WTC11 (cell line): Measurements from ENCODE around the gene TGFBR2. TPM values are rescaled to one million over a fixed set of nuclear protein-coding genes. Genes with fewer than 3 reads are reported as not detected.

ENCODE experiments used
- ATAC-seq: fragments of 200-7000 bp; cut with Tn5 transposase; 2 replicates; pipeline ENCODE4 v1.10.0; 2021; ENCODE audit warnings: mild to moderate bottlenecking, moderate library complexity
- CTCF ChIA-PET: fragments of 300-600 bp; sonication (Branson Sonifier 250); formaldehyde crosslinking; loops from one replicate; lab custom pipeline; 2021; ENCODE audit warnings: antibody characterized with exemption; lab: Charles Lee
- POLR2A ChIA-PET: fragments of 350-600 bp; sonication (Branson Sonifier 250); formaldehyde crosslinking; loops from one replicate; lab custom pipeline; 2021; ENCODE audit warnings: antibody characterized with exemption; lab: Charles Lee
- DNase-seq: peaks from one replicate; pipeline ENCODE4 v3.0.0; 2021; ENCODE audit warnings: low spot score
- H3K27ac Mint-ChIP-seq: 2 replicates; pipeline ENCODE4 v1.8.0; 2021; ENCODE audit warnings: mixed read lengths
- H3K27me3 Mint-ChIP-seq: 2 replicates; pipeline ENCODE4 v1.8.0; 2021; ENCODE audit warnings: low read depth, mild to moderate bottlenecking, moderate library complexity, mixed read lengths
- H3K36me3 Mint-ChIP-seq: 2 replicates; pipeline ENCODE4 v1.8.0; 2021; ENCODE audit warnings: mixed read lengths
- H3K4me1 Mint-ChIP-seq: 2 replicates; pipeline ENCODE4 v1.8.0; 2022; ENCODE audit warnings: mixed read lengths
- H3K4me3 Mint-ChIP-seq: 2 replicates; pipeline ENCODE4 v1.8.0; 2021; ENCODE audit warnings: mild to moderate bottlenecking, moderate library complexity, mixed read lengths
- H3K9me3 Mint-ChIP-seq: 2 replicates; pipeline ENCODE4 v1.8.0; 2021; ENCODE audit warnings: mixed read lengths
- ATF1 ChIP-seq: sonication (generic); formaldehyde crosslinking; IDR thresholded peaks from 2 replicates; pipeline ENCODE4 v1.8.1; 2023; ENCODE audit warnings: mild to moderate bottlenecking, moderate library complexity, missing genetic modification reagents
- CREB1 ChIP-seq: sonication (generic); formaldehyde crosslinking; IDR thresholded peaks from 2 replicates; pipeline ENCODE4 v1.8.0; 2023; ENCODE audit warnings: mild to moderate bottlenecking, missing genetic modification reagents
- FOXP1 ChIP-seq: sonication (generic); formaldehyde crosslinking; IDR thresholded peaks from 2 replicates; pipeline ENCODE4 v1.8.0; 2022; ENCODE audit warnings: missing genetic modification reagents, mild to moderate bottlenecking, moderate library complexity, borderline replicate concordance
- GABPB1 ChIP-seq: sonication (generic); formaldehyde crosslinking; IDR thresholded peaks from 2 replicates; pipeline ENCODE4 v1.8.1; 2023; ENCODE audit warnings: mild to moderate bottlenecking, missing genetic modification reagents
- HMGA2 ChIP-seq: fragments of 250-450 bp; sonication (Bioruptor Pico); IDR thresholded peaks from 2 replicates; pipeline ENCODE4 v1.4.0; 2021; ENCODE audit warnings: mild to moderate bottlenecking, moderate library complexity
- KAT7 ChIP-seq: sonication (generic); formaldehyde crosslinking; IDR thresholded peaks from 2 replicates; pipeline ENCODE4 v1.8.1; 2023; ENCODE audit warnings: missing genetic modification reagents, mild to moderate bottlenecking, borderline replicate concordance
- MXD4 ChIP-seq: fragments of 250-450 bp; sonication (Bioruptor Pico); IDR thresholded peaks from 2 replicates; pipeline ENCODE4 v1.8.0; 2021; ENCODE audit warnings: mild to moderate bottlenecking, moderate library complexity, borderline replicate concordance
- NFYB ChIP-seq: sonication (generic); formaldehyde crosslinking; conservative IDR thresholded peaks from 2 replicates; pipeline ENCODE4 v1.8.0; 2022; ENCODE audit warnings: low read depth, missing genetic modification reagents
- OVOL2 ChIP-seq: fragments of 250-450 bp; sonication (Bioruptor Pico); IDR thresholded peaks from 2 replicates; pipeline ENCODE4 v1.9.0; 2021; ENCODE audit warnings: mild to moderate bottlenecking, borderline replicate concordance
- SOX15 ChIP-seq: fragments of 250-450 bp; sonication (Bioruptor Pico); IDR thresholded peaks from 2 replicates; pipeline ENCODE4 v1.9.0; 2021; ENCODE audit warnings: mild to moderate bottlenecking
- TCF7 ChIP-seq: sonication (generic); formaldehyde crosslinking; IDR thresholded peaks from 2 replicates; pipeline ENCODE4 v1.8.0; 2022; ENCODE audit warnings: mild to moderate bottlenecking, low read depth, missing genetic modification reagents, moderate library complexity
- TEAD1 ChIP-seq: sonication (generic); formaldehyde crosslinking; IDR thresholded peaks from 2 replicates; pipeline ENCODE4 v1.8.0; 2022; ENCODE audit warnings: mild to moderate bottlenecking, missing genetic modification reagents
- ZBTB21 ChIP-seq: sonication (generic); formaldehyde crosslinking; IDR thresholded peaks from 2 replicates; pipeline ENCODE4 v1.8.1; 2023; ENCODE audit warnings: mild to moderate bottlenecking, missing genetic modification reagents, borderline replicate concordance
- ZNF263 ChIP-seq: sonication (generic); formaldehyde crosslinking; IDR thresholded peaks from 2 replicates; pipeline ENCODE4 v1.8.1; 2022; ENCODE audit warnings: low read depth, mild to moderate bottlenecking, moderate library complexity, missing genetic modification reagents
- ZNF396 ChIP-seq: fragments of 250-450 bp; sonication (Bioruptor Pico); IDR thresholded peaks from 2 replicates; pipeline ENCODE4 v1.8.0; 2021; ENCODE audit warnings: mild to moderate bottlenecking, moderate library complexity, borderline replicate concordance
- ZNF416 ChIP-seq: fragments of 250-450 bp; sonication (Bioruptor Pico); IDR thresholded peaks from 2 replicates; pipeline ENCODE4 v1.9.0; 2021; ENCODE audit warnings: mild to moderate bottlenecking, inconsistent platforms
- ZNF671 ChIP-seq: fragments of 250-450 bp; sonication (Bioruptor Pico); IDR thresholded peaks from 2 replicates; pipeline ENCODE4 v1.8.0; 2021; ENCODE audit warnings: mild to moderate bottlenecking
- total RNA-seq: library from RNA; stranded (reverse); gene quantifications from 3 replicates; pipeline ENCODE4 v1.2.3, GENCODE V29; 2021
- TF ChIP-seq, protein P1 (sequence below): sonication (generic); formaldehyde crosslinking; IDR thresholded peaks from 2 replicates; pipeline ENCODE4 v1.8.1; 2022; ENCODE audit warnings: mild to moderate bottlenecking, moderate library complexity, missing genetic modification reagents
- TF ChIP-seq, protein P2 (sequence below): sonication (generic); formaldehyde crosslinking; IDR thresholded peaks from 2 replicates; pipeline ENCODE4 v1.8.1; 2022; ENCODE audit warnings: mild to moderate bottlenecking, missing genetic modification reagents, moderate library complexity, borderline replicate concordance
- TF ChIP-seq, protein P3 (sequence below): fragments of 250-450 bp; sonication (Bioruptor Pico); IDR thresholded peaks from 2 replicates; pipeline ENCODE4 v1.8.0; 2021; ENCODE audit warnings: mild to moderate bottlenecking
- TF ChIP-seq, protein P4 (sequence below): fragments of 250-450 bp; sonication (Bioruptor Pico); IDR thresholded peaks from 2 replicates; pipeline ENCODE4 v1.9.0; 2021; ENCODE audit warnings: mild to moderate bottlenecking, borderline replicate concordance
- TF ChIP-seq, protein P5 (sequence below): sonication (generic); formaldehyde crosslinking; IDR thresholded peaks from 2 replicates; pipeline ENCODE4 v1.8.0; 2023; ENCODE audit warnings: missing genetic modification reagents
- TF ChIP-seq, protein P6 (sequence below): sonication (generic); formaldehyde crosslinking; IDR thresholded peaks from 2 replicates; pipeline ENCODE4 v1.8.0; 2022; ENCODE audit warnings: mild to moderate bottlenecking, missing genetic modification reagents
- TF ChIP-seq, protein P7 (sequence below): sonication (generic); formaldehyde crosslinking; IDR thresholded peaks from 2 replicates; pipeline ENCODE4 v1.8.1; 2023; ENCODE audit warnings: mild to moderate bottlenecking, missing genetic modification reagents

Gene TGFBR2
- total RNA-seq, 1 experiment from 2014 or later: 9.6 TPM

DNA sequence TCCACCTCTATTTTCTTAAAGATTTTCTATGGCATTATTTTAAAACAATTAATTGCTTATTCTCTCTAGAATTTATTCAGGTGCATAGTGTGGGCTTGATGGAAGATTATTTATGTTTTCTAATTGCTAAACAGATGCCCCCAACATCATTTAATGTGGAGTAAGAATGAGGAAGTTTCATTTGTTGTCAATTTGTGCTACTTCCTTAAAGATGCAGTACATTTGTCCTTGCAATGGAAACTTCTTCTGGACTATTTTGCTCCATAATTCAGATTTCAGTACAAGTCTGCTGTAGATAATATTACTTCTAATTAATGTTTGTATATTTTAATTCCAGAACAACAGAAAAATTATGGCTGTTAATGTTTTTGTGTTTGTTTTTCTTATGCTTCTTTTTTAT, 104.8 kb downstream of the TGFBR2 start:
- peaks cover 5% of the 10 kb centered on the region; the same call in 1 of the 2 replicates for H3K27me3 Mint-ChIP-seq
- no peak for TF ChIP-seq MXD4 (CRISPR knock-in tag)
- TF ChIP-seq, protein P1, sequence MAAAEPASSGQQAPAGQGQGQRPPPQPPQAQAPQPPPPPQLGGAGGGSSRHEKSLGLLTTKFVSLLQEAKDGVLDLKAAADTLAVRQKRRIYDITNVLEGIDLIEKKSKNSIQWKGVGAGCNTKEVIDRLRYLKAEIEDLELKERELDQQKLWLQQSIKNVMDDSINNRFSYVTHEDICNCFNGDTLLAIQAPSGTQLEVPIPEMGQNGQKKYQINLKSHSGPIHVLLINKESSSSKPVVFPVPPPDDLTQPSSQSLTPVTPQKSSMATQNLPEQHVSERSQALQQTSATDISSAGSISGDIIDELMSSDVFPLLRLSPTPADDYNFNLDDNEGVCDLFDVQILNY (CRISPR knock-in tag): no peak
- no peak for TF ChIP-seq ZNF671 (CRISPR knock-in tag)
- H3K9me3 Mint-ChIP-seq: peaks cover 21% of the 10 kb centered on the region
- CTCF ChIA-PET: no interaction called here
- no peak overlapping the region for H3K27ac Mint-ChIP-seq
- peaks cover 6% of the 10 kb centered on the region for H3K4me1 Mint-ChIP-seq
- DNase-seq (no peak), ATAC-seq (no peak)
- no peak overlapping the region for H3K4me3 Mint-ChIP-seq
- POLR2A ChIA-PET: no interaction called here
- peaks cover 13% of the 10 kb centered on the region for H3K36me3 Mint-ChIP-seq

DNA sequence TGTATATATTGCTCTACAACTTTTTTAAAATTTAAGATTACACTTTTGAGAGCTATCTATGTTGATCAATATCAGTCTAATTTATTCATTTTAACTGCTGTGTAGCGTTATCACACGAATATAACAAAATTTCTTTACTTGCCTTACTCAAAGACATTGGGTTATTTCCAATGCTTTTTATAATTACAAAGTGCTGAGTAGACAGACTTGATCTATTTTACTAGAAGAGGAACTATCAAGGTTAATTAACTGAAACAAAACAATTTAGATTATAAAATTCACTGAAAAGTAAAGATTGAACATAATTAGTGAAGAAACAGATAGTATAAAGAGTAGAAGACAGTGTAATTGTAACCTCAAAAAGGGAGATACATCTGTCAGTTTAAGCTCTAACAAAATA, 105.5 kb downstream of the TGFBR2 start:
- H3K4me3 Mint-ChIP-seq: no peak overlapping the region
- TF ChIP-seq HMGA2 (CRISPR knock-in tag): no peak
- no peak for TF ChIP-seq CREB1 (CRISPR knock-in tag)
- TF ChIP-seq, protein P2, sequence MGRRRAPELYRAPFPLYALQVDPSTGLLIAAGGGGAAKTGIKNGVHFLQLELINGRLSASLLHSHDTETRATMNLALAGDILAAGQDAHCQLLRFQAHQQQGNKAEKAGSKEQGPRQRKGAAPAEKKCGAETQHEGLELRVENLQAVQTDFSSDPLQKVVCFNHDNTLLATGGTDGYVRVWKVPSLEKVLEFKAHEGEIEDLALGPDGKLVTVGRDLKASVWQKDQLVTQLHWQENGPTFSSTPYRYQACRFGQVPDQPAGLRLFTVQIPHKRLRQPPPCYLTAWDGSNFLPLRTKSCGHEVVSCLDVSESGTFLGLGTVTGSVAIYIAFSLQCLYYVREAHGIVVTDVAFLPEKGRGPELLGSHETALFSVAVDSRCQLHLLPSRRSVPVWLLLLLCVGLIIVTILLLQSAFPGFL (CRISPR knock-in tag): no peak
- TF ChIP-seq, protein P3, sequence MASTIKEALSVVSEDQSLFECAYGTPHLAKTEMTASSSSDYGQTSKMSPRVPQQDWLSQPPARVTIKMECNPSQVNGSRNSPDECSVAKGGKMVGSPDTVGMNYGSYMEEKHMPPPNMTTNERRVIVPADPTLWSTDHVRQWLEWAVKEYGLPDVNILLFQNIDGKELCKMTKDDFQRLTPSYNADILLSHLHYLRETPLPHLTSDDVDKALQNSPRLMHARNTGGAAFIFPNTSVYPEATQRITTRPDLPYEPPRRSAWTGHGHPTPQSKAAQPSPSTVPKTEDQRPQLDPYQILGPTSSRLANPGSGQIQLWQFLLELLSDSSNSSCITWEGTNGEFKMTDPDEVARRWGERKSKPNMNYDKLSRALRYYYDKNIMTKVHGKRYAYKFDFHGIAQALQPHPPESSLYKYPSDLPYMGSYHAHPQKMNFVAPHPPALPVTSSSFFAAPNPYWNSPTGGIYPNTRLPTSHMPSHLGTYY (CRISPR knock-in tag): no peak
- TF ChIP-seq TEAD1: no peak

DNA sequence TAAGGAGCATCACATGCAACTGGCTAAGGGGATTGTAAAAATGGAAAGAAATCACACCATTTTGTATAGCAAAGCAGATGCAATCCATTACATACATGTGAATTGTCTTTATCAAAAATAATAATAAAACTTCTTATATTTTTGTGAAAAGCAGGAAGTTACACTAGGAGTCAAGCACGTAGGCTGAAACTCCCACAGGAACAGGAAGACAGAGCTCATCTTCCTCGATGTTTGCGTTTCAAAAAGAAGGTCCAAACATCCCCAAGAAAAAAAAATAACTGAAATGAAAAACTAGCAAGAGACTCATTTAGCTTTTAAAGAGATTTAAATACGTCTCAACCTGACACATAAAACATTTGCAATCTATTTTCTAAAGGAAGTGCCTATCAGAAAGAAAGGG, 106.6 kb downstream of the TGFBR2 start:
- DNase-seq: no peak
- CTCF ChIA-PET: no interaction called here
- POLR2A ChIA-PET: no interaction called here
- H3K4me1 Mint-ChIP-seq: peaks cover 6% of the 10 kb centered on the region
- H3K36me3 Mint-ChIP-seq: no peaks in the 10 kb centered on the region
- H3K27me3 Mint-ChIP-seq: no peaks in the 10 kb centered on the region
- no peak for ATAC-seq
- H3K27ac Mint-ChIP-seq: no peak overlapping the region
- no peak overlapping the region for H3K4me3 Mint-ChIP-seq
- peaks cover 4% of the 10 kb centered on the region for H3K9me3 Mint-ChIP-seq
- TF ChIP-seq SOX15 (no peak), ZNF396 (no peak), NFYB (CRISPR knock-in tag) (no peak), ZNF263 (no peak), ZBTB21 (no peak), FOXP1 (CRISPR knock-in tag) (no peak), ATF1 (no peak), OVOL2 (no peak), GABPB1 (CRISPR knock-in tag) (no peak), KAT7 (no peak), ZNF416 (CRISPR knock-in tag) (no peak), TCF7 (CRISPR knock-in tag) (no peak)
- TF ChIP-seq, protein P4, sequence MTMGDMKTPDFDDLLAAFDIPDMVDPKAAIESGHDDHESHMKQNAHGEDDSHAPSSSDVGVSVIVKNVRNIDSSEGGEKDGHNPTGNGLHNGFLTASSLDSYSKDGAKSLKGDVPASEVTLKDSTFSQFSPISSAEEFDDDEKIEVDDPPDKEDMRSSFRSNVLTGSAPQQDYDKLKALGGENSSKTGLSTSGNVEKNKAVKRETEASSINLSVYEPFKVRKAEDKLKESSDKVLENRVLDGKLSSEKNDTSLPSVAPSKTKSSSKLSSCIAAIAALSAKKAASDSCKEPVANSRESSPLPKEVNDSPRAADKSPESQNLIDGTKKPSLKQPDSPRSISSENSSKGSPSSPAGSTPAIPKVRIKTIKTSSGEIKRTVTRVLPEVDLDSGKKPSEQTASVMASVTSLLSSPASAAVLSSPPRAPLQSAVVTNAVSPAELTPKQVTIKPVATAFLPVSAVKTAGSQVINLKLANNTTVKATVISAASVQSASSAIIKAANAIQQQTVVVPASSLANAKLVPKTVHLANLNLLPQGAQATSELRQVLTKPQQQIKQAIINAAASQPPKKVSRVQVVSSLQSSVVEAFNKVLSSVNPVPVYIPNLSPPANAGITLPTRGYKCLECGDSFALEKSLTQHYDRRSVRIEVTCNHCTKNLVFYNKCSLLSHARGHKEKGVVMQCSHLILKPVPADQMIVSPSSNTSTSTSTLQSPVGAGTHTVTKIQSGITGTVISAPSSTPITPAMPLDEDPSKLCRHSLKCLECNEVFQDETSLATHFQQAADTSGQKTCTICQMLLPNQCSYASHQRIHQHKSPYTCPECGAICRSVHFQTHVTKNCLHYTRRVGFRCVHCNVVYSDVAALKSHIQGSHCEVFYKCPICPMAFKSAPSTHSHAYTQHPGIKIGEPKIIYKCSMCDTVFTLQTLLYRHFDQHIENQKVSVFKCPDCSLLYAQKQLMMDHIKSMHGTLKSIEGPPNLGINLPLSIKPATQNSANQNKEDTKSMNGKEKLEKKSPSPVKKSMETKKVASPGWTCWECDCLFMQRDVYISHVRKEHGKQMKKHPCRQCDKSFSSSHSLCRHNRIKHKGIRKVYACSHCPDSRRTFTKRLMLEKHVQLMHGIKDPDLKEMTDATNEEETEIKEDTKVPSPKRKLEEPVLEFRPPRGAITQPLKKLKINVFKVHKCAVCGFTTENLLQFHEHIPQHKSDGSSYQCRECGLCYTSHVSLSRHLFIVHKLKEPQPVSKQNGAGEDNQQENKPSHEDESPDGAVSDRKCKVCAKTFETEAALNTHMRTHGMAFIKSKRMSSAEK (CRISPR knock-in tag): no peak
- TF ChIP-seq, protein P5, sequence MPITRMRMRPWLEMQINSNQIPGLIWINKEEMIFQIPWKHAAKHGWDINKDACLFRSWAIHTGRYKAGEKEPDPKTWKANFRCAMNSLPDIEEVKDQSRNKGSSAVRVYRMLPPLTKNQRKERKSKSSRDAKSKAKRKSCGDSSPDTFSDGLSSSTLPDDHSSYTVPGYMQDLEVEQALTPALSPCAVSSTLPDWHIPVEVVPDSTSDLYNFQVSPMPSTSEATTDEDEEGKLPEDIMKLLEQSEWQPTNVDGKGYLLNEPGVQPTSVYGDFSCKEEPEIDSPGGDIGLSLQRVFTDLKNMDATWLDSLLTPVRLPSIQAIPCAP (CRISPR knock-in tag): no peak
- TF ChIP-seq, protein P6, sequence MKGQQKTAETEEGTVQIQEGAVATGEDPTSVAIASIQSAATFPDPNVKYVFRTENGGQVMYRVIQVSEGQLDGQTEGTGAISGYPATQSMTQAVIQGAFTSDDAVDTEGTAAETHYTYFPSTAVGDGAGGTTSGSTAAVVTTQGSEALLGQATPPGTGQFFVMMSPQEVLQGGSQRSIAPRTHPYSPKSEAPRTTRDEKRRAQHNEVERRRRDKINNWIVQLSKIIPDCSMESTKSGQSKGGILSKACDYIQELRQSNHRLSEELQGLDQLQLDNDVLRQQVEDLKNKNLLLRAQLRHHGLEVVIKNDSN (CRISPR knock-in tag): no peak
- TF ChIP-seq, protein P7, sequence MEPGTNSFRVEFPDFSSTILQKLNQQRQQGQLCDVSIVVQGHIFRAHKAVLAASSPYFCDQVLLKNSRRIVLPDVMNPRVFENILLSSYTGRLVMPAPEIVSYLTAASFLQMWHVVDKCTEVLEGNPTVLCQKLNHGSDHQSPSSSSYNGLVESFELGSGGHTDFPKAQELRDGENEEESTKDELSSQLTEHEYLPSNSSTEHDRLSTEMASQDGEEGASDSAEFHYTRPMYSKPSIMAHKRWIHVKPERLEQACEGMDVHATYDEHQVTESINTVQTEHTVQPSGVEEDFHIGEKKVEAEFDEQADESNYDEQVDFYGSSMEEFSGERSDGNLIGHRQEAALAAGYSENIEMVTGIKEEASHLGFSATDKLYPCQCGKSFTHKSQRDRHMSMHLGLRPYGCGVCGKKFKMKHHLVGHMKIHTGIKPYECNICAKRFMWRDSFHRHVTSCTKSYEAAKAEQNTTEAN (CRISPR knock-in tag): no peak

More for the DNA sequence above, 105.5 kb downstream of the TGFBR2 start:
- POLR2A ChIA-PET: no interaction called here
- no peak overlapping the region for H3K27ac Mint-ChIP-seq
- H3K9me3 Mint-ChIP-seq: peaks cover 14% of the 10 kb centered on the region
- H3K4me1 Mint-ChIP-seq: peaks cover 6% of the 10 kb centered on the region
- no peak for DNase-seq
- no peaks in the 10 kb centered on the region for H3K27me3 Mint-ChIP-seq
- no peak for ATAC-seq
- peaks cover 6% of the 10 kb centered on the region for H3K36me3 Mint-ChIP-seq
- CTCF ChIA-PET: no interaction called here
